AG09309 (cell line): ENCODE data around the gene PVALB.

Experiments
- DNase-seq: peaks from one replicate; pipeline ENCODE4 v3.0.0-alpha.2; 2010; ENCODE audit warnings: low read depth
- H3K4me3 ChIP-seq: 2 replicates; pipeline ENCODE4 v1.5.1; 2011; ENCODE audit warnings: mild to moderate bottlenecking, low read depth, low read length, moderate library complexity; ENCODE audit not compliant: control insufficient read depth
- TF ChIP-seq, protein P1 (sequence below): IDR thresholded peaks from 2 replicates; pipeline ENCODE4 v1.5.1; 2011; ENCODE audit warnings: mild to moderate bottlenecking, low read depth, low read length, inconsistent platforms; ENCODE audit not compliant: insufficient read depth, control insufficient read depth; ENCODE audit errors: missing control alignments

The PVALB gene

GRCh38 chr22:36860821-36861659 is 44.2 kb upstream of the PVALB start, which contains the start of gene NCF4:
Gene NCF4, plus strand, starts transcription at chr22:36861006. Its CDS starts 166 bp downstream, at chr22:36861172.
- H3K4me3 ChIP-seq, result no peak within 1 kb of the TSS
- TF ChIP-seq, protein P1, sequence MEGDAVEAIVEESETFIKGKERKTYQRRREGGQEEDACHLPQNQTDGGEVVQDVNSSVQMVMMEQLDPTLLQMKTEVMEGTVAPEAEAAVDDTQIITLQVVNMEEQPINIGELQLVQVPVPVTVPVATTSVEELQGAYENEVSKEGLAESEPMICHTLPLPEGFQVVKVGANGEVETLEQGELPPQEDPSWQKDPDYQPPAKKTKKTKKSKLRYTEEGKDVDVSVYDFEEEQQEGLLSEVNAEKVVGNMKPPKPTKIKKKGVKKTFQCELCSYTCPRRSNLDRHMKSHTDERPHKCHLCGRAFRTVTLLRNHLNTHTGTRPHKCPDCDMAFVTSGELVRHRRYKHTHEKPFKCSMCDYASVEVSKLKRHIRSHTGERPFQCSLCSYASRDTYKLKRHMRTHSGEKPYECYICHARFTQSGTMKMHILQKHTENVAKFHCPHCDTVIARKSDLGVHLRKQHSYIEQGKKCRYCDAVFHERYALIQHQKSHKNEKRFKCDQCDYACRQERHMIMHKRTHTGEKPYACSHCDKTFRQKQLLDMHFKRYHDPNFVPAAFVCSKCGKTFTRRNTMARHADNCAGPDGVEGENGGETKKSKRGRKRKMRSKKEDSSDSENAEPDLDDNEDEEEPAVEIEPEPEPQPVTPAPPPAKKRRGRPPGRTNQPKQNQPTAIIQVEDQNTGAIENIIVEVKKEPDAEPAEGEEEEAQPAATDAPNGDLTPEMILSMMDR, result no peak
- no peak for DNase-seq

GRCh38 chr22:36860438-36860820 is 43.6 kb upstream of the PVALB start:
- DNase-seq, result no peak
- no peak overlapping the region for H3K4me3 ChIP-seq
- TF ChIP-seq, protein P1, result no peak

GRCh38 chr22:36860017-36860416 is 43.2 kb upstream of the PVALB start:
- no peak overlapping the region for H3K4me3 ChIP-seq
- no peak for DNase-seq
- TF ChIP-seq, protein P1, result no peak

DNA sequence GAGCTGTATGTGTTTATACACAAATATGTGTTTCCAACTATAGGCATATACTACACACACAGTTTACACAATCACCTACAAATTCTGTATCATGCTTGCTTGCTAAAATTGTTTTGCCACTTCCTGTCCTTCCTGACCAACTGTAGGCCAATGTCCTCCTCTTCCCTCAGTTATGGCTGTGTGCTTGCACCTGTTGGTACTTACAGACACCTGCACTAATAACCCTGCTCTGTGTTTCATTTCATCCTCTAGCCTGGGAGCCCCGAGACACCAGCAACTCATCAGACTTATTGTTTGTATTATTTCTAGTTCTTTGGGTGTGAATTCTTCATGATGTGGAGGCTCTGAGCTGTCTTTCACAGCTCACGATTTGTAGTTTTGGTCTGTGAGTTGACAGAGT is 42.1 kb upstream of the PVALB start:
- H3K4me3 ChIP-seq, result no peak overlapping the region
- DNase-seq, result no peak
- TF ChIP-seq, protein P1, result no peak

- DNase-seq, result no peak
- no peak overlapping the region for H3K4me3 ChIP-seq
- TF ChIP-seq, protein P1, result no peak
Observed at GRCh38 chr22:36858156-36858555, 41.3 kb upstream of the PVALB start.

DNA sequence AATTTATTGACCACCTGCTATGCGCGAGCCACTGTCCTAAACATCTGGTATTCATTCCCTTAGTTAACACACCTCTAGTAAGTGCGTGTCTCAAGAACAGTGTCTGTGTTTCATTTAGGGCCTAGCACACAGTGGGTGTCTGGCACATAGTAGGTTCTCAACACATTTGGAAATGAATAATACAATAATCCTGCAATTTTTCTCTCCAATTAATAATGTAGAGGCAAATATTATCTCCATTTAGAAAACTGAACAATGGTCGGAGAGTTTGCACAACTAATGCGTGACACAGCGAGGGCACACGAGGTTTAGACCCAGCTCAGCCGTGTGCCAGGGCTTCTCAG is 39.9 kb upstream of the PVALB start:
- TF ChIP-seq, protein P1, result no peak
- DNase-seq, result no peak
- no peak overlapping the region for H3K4me3 ChIP-seq
